ENCODE measurements around the gene RPS6KA3.

- TF ChIP-seq LEF1 (IDR thresholded peaks at IDR 0.05; ENCODE audit: borderline replicate concordance) (no peak), PKNOX1 (IDR thresholded peaks at IDR 0.05) (no peak), ARNT (IDR thresholded peaks at IDR 0.05) (no peak), ELF4 (IDR thresholded peaks at IDR 0.05) (no peak), BHLHE40 (IDR thresholded peaks at IDR 0.05; ENCODE audit: borderline replicate concordance) (no peak), CTBP1 (IDR thresholded peaks at IDR 0.05; ENCODE audit: borderline replicate concordance) (no peak), FOXA1 (IDR thresholded peaks at IDR 0.05) (no peak), L3MBTL2 (conservative IDR thresholded peaks at IDR 0.05) (no peak)
Observed at GRCh38 chrX:20189171-20189570, 77.5 kb downstream of the RPS6KA3 start.

Measured in HEK293T (cell line).